Thyroid gland (tissue), 4 donors: Measurements from ENCODE around the gene RGS4. TPM values are rescaled to one million over a fixed set of nuclear protein-coding genes. Genes with fewer than 3 reads are reported as not detected.

Experiments
- DNase-seq, 2 donors: peaks; one replicate each; pipeline ENCODE4 v3.0.0-alpha.2; 2019
- H3K27ac ChIP-seq, 3 donors: fragments of 200-600 bp; sonication (generic); 1 replicate in 2 of 3; 2 replicates in 1 of 3; pipeline ENCODE4 v1.5.1; 2016 to 2019; ENCODE audit warnings: mild to moderate bottlenecking in 1 of 3, moderate library complexity in 1 of 3
- H3K27me3 ChIP-seq: fragments of 200-600 bp; sonication (generic); one replicate; pipeline ENCODE4 v1.5.1; 2019
- H3K36me3 ChIP-seq, 2 donors: fragments of 200-600 bp; sonication (generic); one replicate each; pipeline ENCODE4 v1.5.1; 2016 to 2019
- H3K4me1 ChIP-seq, 2 donors: fragments of 200-600 bp; sonication (generic); one replicate each; pipeline ENCODE4 v1.5.1; 2017 to 2019
- H3K4me3 ChIP-seq, 3 donors: fragments of 200-600 bp; sonication (generic); replicated peaks in 1 of 3; 1 replicate in 2 of 3; 2 replicates in 1 of 3; pipeline ENCODE4 v1.5.1; 2016; ENCODE audit warnings: mild to moderate bottlenecking in 1 of 3
- H3K9me3 ChIP-seq: fragments of 200-600 bp; sonication (generic); one replicate; pipeline ENCODE4 v1.5.1; 2017
- POLR2A ChIP-seq, 2 donors: fragments of 450-650 bp; IDR thresholded peaks; one replicate each; pipeline ENCODE4 v1.6.1; 2017; ENCODE audit warnings: antibody characterized with exemption in 2 of 2, mild to moderate bottlenecking in 2 of 2, moderate library complexity in 1 of 2
- WGBS, 2 donors: methylation state at CpG; one replicate each; pipeline ENCODE4 v1.1.5; 2017; 5-methylcytosine and 5-hydroxymethylcytosine counted together
- intact Hi-C: fragments of 100-400 bp; cut with DNase I; formaldehyde crosslinking; loops from one replicate; pipeline ENCODE4 v1.15.1; 2023
- total RNA-seq, 4 donors: library from RNA; depleted of rRNA; stranded (reverse); fragments of >200 nt; gene quantifications; one replicate each; pipeline ENCODE4 v1.2.3, GENCODE V29; 2016
- TF ChIP-seq, protein P1 (sequence below), 6 experiments: fragments of 200-600 bp in 3 of 6; fragments of 450-650 bp in 3 of 6; sonication (generic) in 3 of 6; IDR thresholded peaks; one replicate each; pipeline ENCODE4 v1.5.1; 2016 to 2019; ENCODE audit warnings: antibody characterized with exemption in 6 of 6, mild to moderate bottlenecking in 2 of 6, inconsistent platforms in 1 of 6, moderate library complexity in 1 of 6

Gene RGS4
- total RNA-seq, 4 donors from 2014 or later = 1.8 to 10.5 (median 3.7) TPM

DNA sequence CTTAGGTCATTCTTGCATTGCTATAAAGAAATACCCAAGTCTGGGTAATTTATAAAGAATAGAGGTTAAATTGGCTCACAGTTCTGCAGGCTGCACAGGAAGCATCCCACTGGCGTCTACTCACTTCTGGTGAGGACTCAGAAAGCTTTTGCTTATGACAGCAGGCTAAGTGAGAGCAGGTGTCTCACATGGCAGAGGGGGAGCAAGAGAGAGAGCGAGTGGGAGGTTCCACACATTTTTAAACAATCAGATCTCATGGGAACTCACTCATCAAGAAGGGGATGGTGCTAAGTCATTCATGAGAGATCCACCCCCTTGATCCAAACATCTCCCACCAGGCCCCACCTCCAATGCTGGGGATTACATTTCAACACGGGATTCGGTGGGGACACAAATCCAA is 13.6 kb upstream of the RGS4 start:
- TF ChIP-seq, protein P1, sequence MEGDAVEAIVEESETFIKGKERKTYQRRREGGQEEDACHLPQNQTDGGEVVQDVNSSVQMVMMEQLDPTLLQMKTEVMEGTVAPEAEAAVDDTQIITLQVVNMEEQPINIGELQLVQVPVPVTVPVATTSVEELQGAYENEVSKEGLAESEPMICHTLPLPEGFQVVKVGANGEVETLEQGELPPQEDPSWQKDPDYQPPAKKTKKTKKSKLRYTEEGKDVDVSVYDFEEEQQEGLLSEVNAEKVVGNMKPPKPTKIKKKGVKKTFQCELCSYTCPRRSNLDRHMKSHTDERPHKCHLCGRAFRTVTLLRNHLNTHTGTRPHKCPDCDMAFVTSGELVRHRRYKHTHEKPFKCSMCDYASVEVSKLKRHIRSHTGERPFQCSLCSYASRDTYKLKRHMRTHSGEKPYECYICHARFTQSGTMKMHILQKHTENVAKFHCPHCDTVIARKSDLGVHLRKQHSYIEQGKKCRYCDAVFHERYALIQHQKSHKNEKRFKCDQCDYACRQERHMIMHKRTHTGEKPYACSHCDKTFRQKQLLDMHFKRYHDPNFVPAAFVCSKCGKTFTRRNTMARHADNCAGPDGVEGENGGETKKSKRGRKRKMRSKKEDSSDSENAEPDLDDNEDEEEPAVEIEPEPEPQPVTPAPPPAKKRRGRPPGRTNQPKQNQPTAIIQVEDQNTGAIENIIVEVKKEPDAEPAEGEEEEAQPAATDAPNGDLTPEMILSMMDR (IDR thresholded peaks at IDR 0.05) = no peak
- no peak for TF ChIP-seq POLR2A (IDR thresholded peaks at IDR 0.05)
- Histone ChIP-seq H3K36me3 (no peaks in the 10 kb centered on the region), H3K9me3 (no peaks in the 10 kb centered on the region), H3K4me1 (peaks cover 6 to 7% of the 10 kb centered on the region in 2 donors), H3K4me3 (no peak overlapping the region), H3K27me3 (no peaks in the 10 kb centered on the region), H3K27ac (no peak overlapping the region)
- no peak for DNase-seq
- intact Hi-C loops = no loop called here
- 75 to 85% methylated on average over 4 of the region's 4 CpGs for WGBS, 2 donors

DNA sequence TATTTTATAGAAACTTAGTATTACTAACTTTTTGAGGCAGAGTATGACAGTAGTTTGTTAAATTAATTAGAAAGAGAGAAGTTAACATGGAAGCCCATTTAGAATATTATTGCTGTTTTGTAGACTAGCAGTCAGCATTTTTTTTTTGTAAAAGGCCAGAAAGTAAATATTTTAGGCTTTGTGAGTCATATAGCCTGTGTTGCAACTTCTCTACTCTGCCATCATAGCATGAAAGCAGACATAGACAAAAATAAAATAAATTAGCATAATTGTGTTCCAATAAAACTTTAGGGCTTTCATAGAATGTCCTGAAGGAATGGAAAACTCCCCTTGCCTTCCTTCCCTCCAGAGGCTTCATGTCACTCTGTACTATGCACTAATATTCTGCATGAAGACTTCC is 12.3 kb upstream of the RGS4 start:
- Histone ChIP-seq H3K4me3 (no peak overlapping the region), H3K36me3 (no peaks in the 10 kb centered on the region), H3K27ac (no peak overlapping the region), H3K4me1 (peaks cover 6 to 7% of the 10 kb centered on the region in 2 donors), H3K27me3 (no peaks in the 10 kb centered on the region), H3K9me3 (no peaks in the 10 kb centered on the region)
- DNase-seq = no peak
- TF ChIP-seq, protein P1 (IDR thresholded peaks at IDR 0.05) = no peak
- TF ChIP-seq POLR2A (IDR thresholded peaks at IDR 0.05) = no peak
- intact Hi-C loops = no loop called here

DNA sequence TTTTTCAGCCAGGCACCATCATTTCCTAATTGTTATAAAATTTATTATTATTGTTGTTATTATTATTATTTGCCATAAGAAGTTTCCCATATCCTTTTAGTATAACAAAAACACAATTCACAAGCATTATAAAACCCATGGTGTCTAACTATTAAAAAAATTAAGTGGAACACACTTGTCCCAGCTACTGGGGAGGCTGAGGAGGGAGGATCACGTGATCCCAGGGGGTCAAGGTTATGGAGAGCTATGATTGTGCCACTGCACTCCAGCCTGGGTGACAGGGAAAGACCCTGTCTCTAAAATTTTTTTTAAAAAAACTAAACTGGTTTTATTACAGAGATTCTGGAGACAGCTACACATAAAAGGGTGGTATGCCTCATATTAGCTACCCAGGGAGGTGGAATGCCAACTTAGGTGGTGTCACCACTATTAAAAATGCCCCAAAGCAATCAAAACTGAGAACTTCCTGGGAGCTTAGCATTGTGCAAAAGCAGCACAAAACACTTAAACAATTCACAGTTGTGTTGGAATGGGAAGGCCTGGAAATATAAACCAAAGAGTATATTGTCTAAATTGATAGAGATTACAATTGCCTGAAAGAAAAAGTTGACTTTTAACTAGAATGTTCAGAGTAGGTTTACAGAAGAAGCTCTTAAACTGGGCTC is 8.7 kb upstream of the RGS4 start:
- DNase-seq = no peak
- Histone ChIP-seq H3K36me3 (no peaks in the 10 kb centered on the region), H3K9me3 (no peaks in the 10 kb centered on the region), H3K4me1 (no peaks in the 10 kb centered on the region), H3K27ac (no peak overlapping the region), H3K4me3 (no peak overlapping the region), H3K27me3 (no peaks in the 10 kb centered on the region)
- 81 to 97% methylated on average over 1 of the region's 1 CpG for WGBS, 2 donors
- intact Hi-C loops = loop anchor here (10.0 kb wide), 2 partner anchors 104 to 186 kb away; no protein-coding TSS in a partner anchor
- TF ChIP-seq, protein P1 (IDR thresholded peaks at IDR 0.05) = no peak

DNA sequence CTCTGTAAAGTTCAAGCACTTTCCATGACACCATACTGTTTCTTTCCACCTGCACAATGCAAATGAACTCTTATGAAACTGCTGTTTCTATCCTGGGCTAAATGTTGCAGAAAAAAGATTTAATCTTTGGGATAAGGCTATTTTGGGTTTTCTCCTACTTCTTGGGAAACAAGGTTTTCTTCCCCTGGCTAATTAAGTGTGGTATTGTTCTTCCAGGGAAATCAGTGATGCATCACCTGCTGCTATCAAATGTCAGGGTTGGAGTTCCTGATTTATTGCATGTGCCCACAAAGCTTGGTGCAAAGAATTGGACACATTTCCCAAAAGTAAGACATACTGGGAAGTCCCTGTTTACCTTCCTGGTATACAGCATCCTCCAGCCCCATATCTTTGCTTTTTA is 6.0 kb upstream of the RGS4 start:
- no peak for TF ChIP-seq POLR2A (IDR thresholded peaks at IDR 0.05)
- TF ChIP-seq, protein P1 (IDR thresholded peaks at IDR 0.05) = no peak
- H3K27me3 ChIP-seq = no peaks in the 10 kb centered on the region
- no peaks in the 10 kb centered on the region for H3K36me3 ChIP-seq
- no peak overlapping the region for H3K4me3 ChIP-seq
- H3K4me1 ChIP-seq = no peaks in the 10 kb centered on the region
- intact Hi-C loops = loop anchor here (10.0 kb wide), 2 partner anchors 102 to 188 kb away; no protein-coding TSS in a partner anchor
- DNase-seq = no peak
- H3K27ac ChIP-seq = no peak overlapping the region
- no peaks in the 10 kb centered on the region for H3K9me3 ChIP-seq

DNA sequence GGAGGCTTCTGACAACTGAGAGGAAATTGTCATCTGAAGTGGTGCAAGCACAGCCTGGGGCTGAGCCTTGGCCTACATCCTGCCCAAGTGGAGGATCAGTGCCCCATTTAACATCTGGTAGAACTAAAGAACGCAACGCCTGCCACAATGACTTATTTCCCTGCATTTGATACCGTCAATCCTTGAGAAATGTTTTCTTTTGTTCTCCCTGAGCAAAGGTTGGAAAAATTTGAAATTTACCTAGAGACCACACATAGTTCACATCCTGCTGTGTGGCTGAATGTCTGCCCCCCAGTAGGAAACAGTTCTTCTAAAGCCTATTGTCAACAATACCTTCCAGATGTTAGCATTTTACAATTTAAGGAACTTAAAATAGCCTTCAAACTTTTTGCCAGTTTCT is 5.6 kb upstream of the RGS4 start:
- Histone ChIP-seq H3K4me1 (no peaks in the 10 kb centered on the region), H3K36me3 (no peaks in the 10 kb centered on the region), H3K4me3 (no peak overlapping the region), H3K27ac (no peak overlapping the region), H3K27me3 (no peaks in the 10 kb centered on the region), H3K9me3 (no peaks in the 10 kb centered on the region)
- intact Hi-C loops = loop anchor here (10.0 kb wide), 2 partner anchors 101 to 189 kb away; no protein-coding TSS in a partner anchor
- TF ChIP-seq, protein P1 (IDR thresholded peaks at IDR 0.05) = no peak
- no peak for TF ChIP-seq POLR2A (IDR thresholded peaks at IDR 0.05)
- WGBS, 2 donors = 51 to 62% methylated on average over 3 of the region's 3 CpGs
- DNase-seq = no peak
